Measurements from ENCODE around the gene ITPRIP.

ITPRIP gene

DNA sequence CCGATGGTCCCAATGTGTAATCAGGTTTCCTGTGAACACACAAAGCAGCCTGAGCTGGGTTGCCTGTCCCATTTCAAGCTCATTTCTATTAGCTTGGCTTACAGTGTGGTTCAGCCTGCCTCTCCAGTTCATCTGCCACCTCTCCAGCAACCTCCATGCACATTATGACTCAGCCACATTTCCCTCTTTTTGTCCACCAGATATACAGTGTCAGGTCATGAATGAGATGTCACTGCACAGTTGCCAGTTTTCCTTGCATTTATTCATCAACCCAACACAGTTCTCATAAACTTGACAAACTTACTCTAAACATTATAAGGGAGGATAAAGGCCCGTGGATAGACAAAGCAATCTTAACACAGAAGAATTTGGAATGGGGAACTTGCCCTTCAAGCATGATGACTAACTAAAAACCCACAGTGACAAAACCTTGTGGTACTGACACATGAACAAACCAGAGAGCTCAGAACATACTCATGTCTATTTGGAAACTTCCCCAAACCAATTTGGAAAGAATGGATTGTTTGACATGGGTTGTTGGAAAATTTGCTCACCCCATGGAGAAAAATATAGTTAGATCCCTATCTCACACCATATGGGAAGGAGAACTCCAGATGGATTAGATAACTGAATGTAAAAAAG is 12.9 kb upstream of the ITPRIP start:
- peaks cover 34% of the 10 kb centered on the region for H3K4me1 ChIP-seq (ENCODE audit: control insufficient read depth, insufficient read depth, low read length)
- no peaks in the 10 kb centered on the region for H3K27me3 ChIP-seq (replicated peaks; ENCODE audit: control insufficient read depth, insufficient read depth, low read length)
- peak overlapping the region; percentile 12 for H3K9ac ChIP-seq (ENCODE audit: low read length)
- H3K9me3 ChIP-seq (ENCODE audit: control insufficient read depth, low read length): no peaks in the 10 kb centered on the region
- H3K36me3 ChIP-seq (ENCODE audit: control insufficient read depth, insufficient read depth, low read length, severe bottlenecking): no peaks in the 10 kb centered on the region
- DNase-seq (ENCODE audit: low read depth): peak; percentile 30
- H3K4me3 ChIP-seq (ENCODE audit: low read length): no peak overlapping the region

- Histone ChIP-seq H3K36me3 (ENCODE audit: control insufficient read depth, insufficient read depth, low read length, severe bottlenecking) (no peaks in the 10 kb centered on the region), H3K27me3 (replicated peaks; ENCODE audit: control insufficient read depth, insufficient read depth, low read length) (no peaks in the 10 kb centered on the region), H3K4me1 (ENCODE audit: control insufficient read depth, insufficient read depth, low read length) (peaks cover 34% of the 10 kb centered on the region), H3K9ac (ENCODE audit: low read length) (no peak overlapping the region), H3K4me3 (ENCODE audit: low read length) (peak overlapping the region; percentile 60), H3K9me3 (ENCODE audit: control insufficient read depth, low read length) (no peaks in the 10 kb centered on the region)
- peak; percentile 88 for DNase-seq (ENCODE audit: low read depth)
Observed at GRCh38 chr10:104350127-104350635, 11.9 kb upstream of the ITPRIP start.

GRCh38 chr10:104349623-104350126 is 11.4 kb upstream of the ITPRIP start:
- no peak overlapping the region for H3K9ac ChIP-seq (ENCODE audit: low read length)
- no peaks in the 10 kb centered on the region for H3K27me3 ChIP-seq (replicated peaks; ENCODE audit: control insufficient read depth, insufficient read depth, low read length)
- no peaks in the 10 kb centered on the region for H3K9me3 ChIP-seq (ENCODE audit: control insufficient read depth, low read length)
- peak; percentile 44 for DNase-seq (ENCODE audit: low read depth)
- H3K4me1 ChIP-seq (ENCODE audit: control insufficient read depth, insufficient read depth, low read length): peaks cover 34% of the 10 kb centered on the region
- peak overlapping the region; percentile 60 for H3K4me3 ChIP-seq (ENCODE audit: low read length)
- H3K36me3 ChIP-seq (ENCODE audit: control insufficient read depth, insufficient read depth, low read length, severe bottlenecking): no peaks in the 10 kb centered on the region

DNA sequence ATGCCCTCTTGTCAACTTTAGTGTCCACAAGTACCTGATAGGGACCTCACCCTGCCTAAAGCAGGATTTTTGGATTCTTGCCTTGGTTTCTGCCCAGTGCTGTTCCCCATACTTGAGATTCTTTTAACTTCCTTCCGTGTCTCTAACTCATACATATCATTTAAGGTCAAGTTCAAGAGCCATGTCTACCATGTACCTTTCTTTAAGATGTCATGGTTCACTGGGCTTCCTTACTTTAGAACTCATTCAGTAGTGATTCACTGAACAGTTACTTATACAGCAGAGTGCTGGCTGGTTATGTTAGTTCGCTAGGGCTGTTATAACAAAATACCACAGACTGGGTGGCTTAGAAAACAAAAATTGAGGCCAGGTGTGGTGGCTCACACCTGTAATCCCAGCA is 10.3 kb upstream of the ITPRIP start:
- H3K4me1 ChIP-seq (ENCODE audit: control insufficient read depth, insufficient read depth, low read length): peaks cover 30% of the 10 kb centered on the region

GRCh38 chr10:104347295-104348045 is 9.2 kb upstream of the ITPRIP start:
- H3K9ac ChIP-seq (ENCODE audit: low read length): no peak overlapping the region
- no peak overlapping the region for H3K4me3 ChIP-seq (ENCODE audit: low read length)
- H3K36me3 ChIP-seq (ENCODE audit: control insufficient read depth, insufficient read depth, low read length, severe bottlenecking): no peaks in the 10 kb centered on the region
- H3K9me3 ChIP-seq (ENCODE audit: control insufficient read depth, low read length): no peaks in the 10 kb centered on the region
- H3K27me3 ChIP-seq (replicated peaks; ENCODE audit: control insufficient read depth, insufficient read depth, low read length): no peaks in the 10 kb centered on the region
- no peak for DNase-seq (ENCODE audit: low read depth)
- peaks cover 35% of the 10 kb centered on the region for H3K4me1 ChIP-seq (ENCODE audit: control insufficient read depth, insufficient read depth, low read length)

More for the DNA sequence above, 10.3 kb upstream of the ITPRIP start:
- Histone ChIP-seq H3K9ac (ENCODE audit: low read length) (no peak overlapping the region), H3K4me3 (ENCODE audit: low read length) (no peak overlapping the region), H3K36me3 (ENCODE audit: control insufficient read depth, insufficient read depth, low read length, severe bottlenecking) (no peaks in the 10 kb centered on the region), H3K9me3 (ENCODE audit: control insufficient read depth, low read length) (no peaks in the 10 kb centered on the region), H3K27me3 (replicated peaks; ENCODE audit: control insufficient read depth, insufficient read depth, low read length) (no peaks in the 10 kb centered on the region)
- no peak for DNase-seq (ENCODE audit: low read depth)

- H3K4me1 ChIP-seq (ENCODE audit: control insufficient read depth, insufficient read depth, low read length): peaks cover 20% of the 10 kb centered on the region
- H3K36me3 ChIP-seq (ENCODE audit: control insufficient read depth, insufficient read depth, low read length, severe bottlenecking): no peaks in the 10 kb centered on the region
- no peaks in the 10 kb centered on the region for H3K27me3 ChIP-seq (replicated peaks; ENCODE audit: control insufficient read depth, insufficient read depth, low read length)
- no peaks in the 10 kb centered on the region for H3K9me3 ChIP-seq (ENCODE audit: control insufficient read depth, low read length)
- no peak overlapping the region for H3K4me3 ChIP-seq (ENCODE audit: low read length)
- no peak for DNase-seq (ENCODE audit: low read depth)
- H3K9ac ChIP-seq (ENCODE audit: low read length): no peak overlapping the region
Observed at GRCh38 chr10:104345941-104346340, 7.7 kb upstream of the ITPRIP start.

- H3K36me3 ChIP-seq (ENCODE audit: control insufficient read depth, insufficient read depth, low read length, severe bottlenecking): no peaks in the 10 kb centered on the region
- H3K4me3 ChIP-seq (ENCODE audit: low read length): no peak overlapping the region
- H3K4me1 ChIP-seq (ENCODE audit: control insufficient read depth, insufficient read depth, low read length): peaks cover 16% of the 10 kb centered on the region
- H3K9me3 ChIP-seq (ENCODE audit: control insufficient read depth, low read length): no peaks in the 10 kb centered on the region
- no peak for DNase-seq (ENCODE audit: low read depth)
- H3K27me3 ChIP-seq (replicated peaks; ENCODE audit: control insufficient read depth, insufficient read depth, low read length): no peaks in the 10 kb centered on the region
- no peak overlapping the region for H3K9ac ChIP-seq (ENCODE audit: low read length)
Observed at GRCh38 chr10:104345515-104345914, 7.2 kb upstream of the ITPRIP start.

- peaks cover 18% of the 10 kb centered on the region for H3K4me1 ChIP-seq (ENCODE audit: control insufficient read depth, insufficient read depth, low read length)
- no peak overlapping the region for H3K9ac ChIP-seq (ENCODE audit: low read length)
- DNase-seq (ENCODE audit: low read depth): no peak
- H3K27me3 ChIP-seq (replicated peaks; ENCODE audit: control insufficient read depth, insufficient read depth, low read length): no peaks in the 10 kb centered on the region
- no peaks in the 10 kb centered on the region for H3K36me3 ChIP-seq (ENCODE audit: control insufficient read depth, insufficient read depth, low read length, severe bottlenecking)
- H3K9me3 ChIP-seq (ENCODE audit: control insufficient read depth, low read length): no peaks in the 10 kb centered on the region
- H3K4me3 ChIP-seq (ENCODE audit: low read length): no peak overlapping the region
Observed at GRCh38 chr10:104344219-104344618, 6.0 kb upstream of the ITPRIP start.

- Histone ChIP-seq H3K36me3 (ENCODE audit: control insufficient read depth, insufficient read depth, low read length, severe bottlenecking) (no peaks in the 10 kb centered on the region), H3K9ac (ENCODE audit: low read length) (no peak overlapping the region), H3K4me3 (ENCODE audit: low read length) (no peak overlapping the region), H3K9me3 (ENCODE audit: control insufficient read depth, low read length) (no peaks in the 10 kb centered on the region), H3K27me3 (replicated peaks; ENCODE audit: control insufficient read depth, insufficient read depth, low read length) (no peaks in the 10 kb centered on the region), H3K4me1 (ENCODE audit: control insufficient read depth, insufficient read depth, low read length) (peaks cover 21% of the 10 kb centered on the region)
- no peak for DNase-seq (ENCODE audit: low read depth)
Observed at GRCh38 chr10:104342941-104343411, 4.7 kb upstream of the ITPRIP start.

GRCh38 chr10:104340641-104341040 is 2.4 kb upstream of the ITPRIP start:
- no peaks in the 10 kb centered on the region for H3K9me3 ChIP-seq (ENCODE audit: control insufficient read depth, low read length)
- H3K27me3 ChIP-seq (replicated peaks; ENCODE audit: control insufficient read depth, insufficient read depth, low read length): no peaks in the 10 kb centered on the region
- peak overlapping the region; percentile 6 for H3K9ac ChIP-seq (ENCODE audit: low read length)
- H3K36me3 ChIP-seq (ENCODE audit: control insufficient read depth, insufficient read depth, low read length, severe bottlenecking): no peaks in the 10 kb centered on the region
- no peak overlapping the region for H3K4me3 ChIP-seq (ENCODE audit: low read length)
- H3K4me1 ChIP-seq (ENCODE audit: control insufficient read depth, insufficient read depth, low read length): peaks cover 30% of the 10 kb centered on the region
- no peak for DNase-seq (ENCODE audit: low read depth)

DNA sequence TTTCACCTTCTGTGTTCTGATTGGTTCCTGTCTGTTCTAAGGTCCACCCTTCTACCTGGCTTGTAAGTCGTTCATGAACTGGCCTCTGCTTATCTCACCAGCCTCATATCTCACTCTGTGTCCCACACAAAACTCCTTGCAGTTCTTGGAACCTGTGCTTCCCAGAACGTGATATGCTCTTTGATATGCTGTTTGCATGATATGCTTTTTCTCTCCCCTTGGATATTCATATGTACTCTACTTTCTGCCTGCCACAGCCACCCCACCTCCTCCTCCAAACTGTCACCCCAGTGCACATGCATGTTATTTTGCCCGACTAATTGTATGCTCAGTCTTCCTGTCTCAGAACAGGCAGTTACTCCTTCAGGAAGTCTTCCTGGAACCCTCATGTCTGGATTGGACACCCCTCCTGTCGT is 1.9 kb upstream of the ITPRIP start:
- H3K9ac ChIP-seq (ENCODE audit: low read length): peak overlapping the region; percentile 6
- no peaks in the 10 kb centered on the region for H3K36me3 ChIP-seq (ENCODE audit: control insufficient read depth, insufficient read depth, low read length, severe bottlenecking)
- H3K4me1 ChIP-seq (ENCODE audit: control insufficient read depth, insufficient read depth, low read length): peaks cover 30% of the 10 kb centered on the region

More for the DNA sequence above, 1.9 kb upstream of the ITPRIP start:
- H3K9me3 ChIP-seq (ENCODE audit: control insufficient read depth, low read length): no peaks in the 10 kb centered on the region
- no peak for DNase-seq (ENCODE audit: low read depth)
- no peak overlapping the region for H3K4me3 ChIP-seq (ENCODE audit: low read length)
- H3K27me3 ChIP-seq (replicated peaks; ENCODE audit: control insufficient read depth, insufficient read depth, low read length): no peaks in the 10 kb centered on the region
